HepG2 (cell line): ENCODE results near the gene ZFYVE28. TPM values are rescaled to one million over a fixed set of nuclear protein-coding genes. Genes with fewer than 3 reads are reported as not detected.

Source experiments
- ATAC-seq: fragments of 200-7000 bp; cut with Tn5 transposase; 3 replicates; pipeline ENCODE4 v1.9.1; 2020; ENCODE audit warnings: mild to moderate bottlenecking, moderate library complexity
- BruUV-seq: library from RNA; stranded (reverse); fragments of 400-500 nt; replicated peaks from 2 replicates; lab custom pipeline; 2021; lab: Mats Ljungman, UMichigan
- CTCF ChIA-PET: fragments of 300-600 bp; formaldehyde crosslinking; extraction: SDS; loops from one replicate; lab custom pipeline; 2021; ENCODE audit warnings: low total read pairs, inconsistent platforms, low intra/inter-chr PET ratio; lab: Yijun Ruan, JAX
- POLR2A ChIA-PET: fragments of 350-600 bp; sonication (Branson Sonifier 250); formaldehyde crosslinking; loops from one replicate; lab custom pipeline; 2020; ENCODE audit warnings: antibody characterized with exemption, inconsistent platforms; lab: Yijun Ruan, JAX
- DNase-seq: peaks from one replicate; pipeline ENCODE4 v3.0.0-alpha.2; 2015; ENCODE audit warnings: low spot score
- FAIRE-seq: peaks from 3 replicates; lab custom pipeline; 2011; peaks lifted over from hg19 to GRCh38; lab: Jason Lieb, UNC
- H2AFZ ChIP-seq: one replicate; pipeline ENCODE4 v1.6.1; 2011; ENCODE audit warnings: low read length, inconsistent platforms
- H3K27ac ChIP-seq: fragments of 300-600 bp; 3 replicates; pipeline ENCODE4 v1.8.0; 2011; ENCODE audit warnings: mixed run types, mild to moderate bottlenecking, mixed read lengths, low read length, inconsistent platforms; ENCODE audit not compliant: insufficient read depth; ENCODE audit errors: extremely low read length
- H3K27me3 ChIP-seq, 2 experiments: fragments of 200-600 bp in 1 of 2; 2 replicates in 1 of 2; 3 replicates in 1 of 2; pipeline versions ENCODE4 v1.6.0 to v1.8.0; 2011; ENCODE audit warnings: low read length in 2 of 2, mild to moderate bottlenecking in 2 of 2, moderate library complexity in 2 of 2, inconsistent platforms in 1 of 2; ENCODE audit not compliant: insufficient read depth in 2 of 2, control insufficient read depth in 1 of 2
- H3K36me3 ChIP-seq, 2 experiments: fragments of 200-600 bp in 1 of 2; replicated peaks in 1 of 2; 2 replicates in 1 of 2; 3 replicates in 1 of 2; pipeline versions ENCODE4 v1.5.1 to v1.8.0; 2011; ENCODE audit warnings: low read length in 2 of 2, inconsistent platforms in 1 of 2; ENCODE audit not compliant: insufficient read depth in 2 of 2, control insufficient read depth in 1 of 2
- H3K4me1 ChIP-seq: 2 replicates; pipeline ENCODE4 v1.5.1; 2012; ENCODE audit warnings: low read length, inconsistent platforms; ENCODE audit not compliant: insufficient read depth
- H3K4me2 ChIP-seq: 2 replicates; pipeline ENCODE4 v1.6.0; 2011; ENCODE audit warnings: low read depth, low read length, inconsistent platforms
- H3K4me3 ChIP-seq, 3 experiments: fragments of 200-600 bp in 1 of 3; sonication (generic), shearing (Covaris generic) in 1 of 3; replicated peaks in 1 of 3; 2 replicates each; pipeline ENCODE4 v1.5.1; 2011 to 2016; ENCODE audit warnings: low read length in 3 of 3, inconsistent platforms in 2 of 3, low read depth in 2 of 3, mild to moderate bottlenecking in 2 of 3, control low read depth in 1 of 3, mixed read lengths in 1 of 3; ENCODE audit not compliant: insufficient read depth in 1 of 3
- H3K79me2 ChIP-seq: one replicate; pipeline ENCODE4 v1.6.1; 2011; ENCODE audit warnings: low read length, inconsistent platforms; ENCODE audit not compliant: insufficient read depth
- H3K9ac ChIP-seq: 2 replicates; pipeline ENCODE4 v1.6.0; 2011; ENCODE audit warnings: mild to moderate bottlenecking, low read depth, low read length, inconsistent platforms; ENCODE audit not compliant: insufficient read depth
- H3K9me3 ChIP-seq: 2 replicates; pipeline ENCODE4 v1.5.1; 2012; ENCODE audit warnings: mild to moderate bottlenecking, low read length
- H4K20me1 ChIP-seq: 2 replicates; pipeline ENCODE4 v1.6.0; 2011; ENCODE audit warnings: inconsistent platforms, mild to moderate bottlenecking, low read length, moderate library complexity; ENCODE audit not compliant: insufficient read depth
- ATF7-NPFF ChIP-seq: sonication (generic); formaldehyde crosslinking; IDR thresholded peaks from 2 replicates; pipeline ENCODE4 v1.8.1; 2023; ENCODE audit warnings: mild to moderate bottlenecking, low read depth, missing genetic modification reagents, moderate library complexity
- TOE1 ChIP-seq: sonication (generic); formaldehyde crosslinking; IDR thresholded peaks from 2 replicates; pipeline ENCODE4 v1.4.0; 2020; ENCODE audit warnings: mild to moderate bottlenecking, missing genetic modification reagents
- ZNF17 ChIP-seq: sonication (generic); formaldehyde crosslinking; IDR thresholded peaks from 2 replicates; pipeline ENCODE4 v1.5.0; 2020; ENCODE audit warnings: mild to moderate bottlenecking, missing genetic modification reagents
- ZNF432 ChIP-seq: sonication (generic); formaldehyde crosslinking; IDR thresholded peaks from 2 replicates; pipeline ENCODE4 v1.5.0; 2020; ENCODE audit warnings: missing genetic modification reagents, mild to moderate bottlenecking, borderline replicate concordance
- ZUFSP ChIP-seq: sonication (generic); formaldehyde crosslinking; IDR thresholded peaks from 2 replicates; pipeline ENCODE4 v1.9.0; 2021; ENCODE audit warnings: missing genetic modification reagents, mild to moderate bottlenecking, borderline replicate concordance
- WGBS: methylation state at CpG from one replicate; pipeline ENCODE4 v1.1.6; 2017; ENCODE audit warnings: low lambda C conversion rate; 5-methylcytosine and 5-hydroxymethylcytosine counted together
- in situ Hi-C: cut with HindIII; loops from 2 replicates; pipeline ENCODE4 v1.10.0; 2017; ENCODE audit warnings: low pct_unique_long_range_greater_than_20kb; ENCODE audit not compliant: extremely low pct_ligation_motif_present
- intact Hi-C: fragments of 100-400 bp; cut with micrococcal nuclease; formaldehyde crosslinking; loops from one replicate; pipeline ENCODE4 v1.10.0; 2022; ENCODE audit not compliant: unreplicated experiment
- polyA plus RNA-seq, 8 experiments: library from polyadenylated mRNA; depleted of rRNA in 3 of 8; stranded (reverse) in 7 of 8; unstranded in 1 of 8; fragments of >200 nt; fragmentation: Illumina TruSeq in 4 of 8; extraction: Trizol in 4 of 8; gene quantifications; 2 replicates each; pipeline versions ENCODE4 v1.2.1 to v1.2.3, GENCODE V29; 2011 to 2016; ENCODE audit warnings: low read depth in 4 of 8, missing spikeins in 1 of 8, mixed read lengths in 1 of 8; ENCODE audit not compliant: insufficient read depth in 1 of 8
- total RNA-seq, 5 experiments: library from RNA; depleted of rRNA; stranded (reverse); fragments of >200 nt; fragmentation: Illumina TruSeq; extraction: Trizol; gene quantifications; 2 replicates each; pipeline ENCODE4 v1.2.3, GENCODE V29; 2016; ENCODE audit warnings: low read depth in 1 of 5
- TF ChIP-seq, protein P1 (sequence below): IDR thresholded peaks from 2 replicates; pipeline ENCODE4 v1.6.1; 2012; ENCODE audit warnings: low read depth, low read length, improper control_type of control experiment
- TF ChIP-seq, protein P2 (sequence below): sonication (generic); formaldehyde crosslinking; IDR thresholded peaks from 2 replicates; pipeline ENCODE4 v1.5.1; 2020; ENCODE audit warnings: missing genetic modification reagents, mild to moderate bottlenecking, borderline replicate concordance

The ZFYVE28 gene
- total and polyA plus RNA-seq, 2 of the 13 experiments (the other 11 are each of a cell fraction or from before 2014, with no cell fraction given): 0.12 to 0.22 TPM

DNA sequence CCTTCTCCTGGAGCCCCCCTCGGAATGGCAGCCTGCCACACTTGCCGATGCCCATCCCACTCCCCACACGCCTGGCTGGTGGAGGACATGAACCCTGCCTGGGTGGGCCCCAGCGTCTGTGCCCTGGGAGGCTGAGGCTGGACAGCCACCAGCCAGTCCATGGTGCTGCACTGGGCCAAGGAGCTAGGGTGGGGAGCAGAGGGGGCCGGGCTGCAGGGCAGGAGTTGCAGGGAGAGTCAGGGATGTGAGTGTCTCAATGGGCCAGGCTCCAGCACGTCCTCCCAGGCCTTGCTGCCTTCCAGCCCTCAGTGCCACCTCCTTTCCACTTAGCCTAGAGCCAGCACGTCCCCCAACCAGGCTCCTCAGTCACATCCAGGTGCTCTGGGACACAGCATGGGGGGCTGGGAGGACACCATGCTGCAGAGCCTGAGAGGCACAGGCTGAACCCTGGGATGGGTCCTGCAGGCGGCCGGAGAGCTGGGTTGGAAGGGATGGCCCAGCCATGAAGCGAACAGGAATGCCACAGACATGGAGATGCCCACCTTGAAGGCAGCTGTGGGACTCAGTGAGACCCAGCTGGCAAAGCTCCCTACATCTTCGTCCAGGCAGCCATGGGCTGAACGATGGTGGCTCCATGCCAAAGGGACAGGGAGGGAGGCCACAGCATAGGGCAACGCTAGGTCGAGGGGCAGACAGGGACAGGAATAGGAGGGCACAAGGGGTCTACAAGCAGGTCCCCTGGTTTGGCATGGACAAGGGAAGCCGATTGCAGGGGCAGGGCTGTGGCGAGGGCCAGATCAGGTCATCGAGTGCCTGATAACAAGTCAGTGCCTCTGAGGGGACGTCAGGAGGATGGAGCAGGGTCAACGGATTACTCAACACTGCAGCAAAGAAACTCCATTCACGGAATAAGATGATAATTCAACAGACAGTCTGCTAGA is 126.5 kb downstream of the ZFYVE28 start:
- FAIRE-seq (no peak), ATAC-seq (no peak; the same call in 2 of the 3 replicates), DNase-seq (no peak)
- Histone ChIP-seq H3K4me2 (no peak overlapping the region), H3K36me3 (no peaks in the 10 kb centered on the region), H2AFZ (no peak overlapping the region), H3K9me3 (no peaks in the 10 kb centered on the region), H3K4me1 (0 out of 2 replicates have a peak, but pooled peaks cover 9% of the 10 kb centered on the region), H3K4me3 (no peak overlapping the region), H3K79me2 (no peaks in the 10 kb centered on the region), H4K20me1 (no peaks in the 10 kb centered on the region), H3K9ac (no peak overlapping the region), H3K27me3 (peaks cover 5 to 59% of the 10 kb centered on the region in 2 experiments; a peak in 4 of 5 replicates), H3K27ac (no peak overlapping the region)
- intact Hi-C loops: no loop called here
- POLR2A ChIA-PET: no interaction called here
- in situ Hi-C loops: no loop called here
- CTCF ChIA-PET: no interaction called here
- WGBS: 17% methylated on average over 12 of the region's 20 CpGs
- TF ChIP-seq ZNF432 (CRISPR knock-in tag) (no peak), TOE1 (CRISPR knock-in tag) (no peak)
- no TSS peak for BruUV-seq

GRCh38 chr4:2290974-2291704 is 127.3 kb downstream of the ZFYVE28 start:
- Histone ChIP-seq H4K20me1 (no peaks in the 10 kb centered on the region), H3K36me3 (no peaks in the 10 kb centered on the region), H3K79me2 (no peaks in the 10 kb centered on the region), H3K9ac (no peak overlapping the region), H3K27me3 (peaks cover 4 to 57% of the 10 kb centered on the region in 2 experiments; a peak in 4 of 5 replicates), H3K4me2 (no peak overlapping the region), H3K27ac (no peak overlapping the region), H3K9me3 (no peaks in the 10 kb centered on the region), H3K4me1 (0 out of 2 replicates have a peak, but pooled peaks cover 2% of the 10 kb centered on the region), H2AFZ (no peak overlapping the region), H3K4me3 (no peak overlapping the region)
- in situ Hi-C loops: no loop called here
- no peak for ATAC-seq
- WGBS: 27% methylated on average over 17 of the region's 24 CpGs
- ChIA-PET CTCF (no interaction called here), POLR2A (no interaction called here)
- intact Hi-C loops: no loop called here
- DNase-seq: no peak
- no TSS peak for BruUV-seq
- no peak for FAIRE-seq
- no peak for TF ChIP-seq ATF7-NPFF
- no peak for TF ChIP-seq ZNF17 (CRISPR knock-in tag)
- TF ChIP-seq, protein P1, sequence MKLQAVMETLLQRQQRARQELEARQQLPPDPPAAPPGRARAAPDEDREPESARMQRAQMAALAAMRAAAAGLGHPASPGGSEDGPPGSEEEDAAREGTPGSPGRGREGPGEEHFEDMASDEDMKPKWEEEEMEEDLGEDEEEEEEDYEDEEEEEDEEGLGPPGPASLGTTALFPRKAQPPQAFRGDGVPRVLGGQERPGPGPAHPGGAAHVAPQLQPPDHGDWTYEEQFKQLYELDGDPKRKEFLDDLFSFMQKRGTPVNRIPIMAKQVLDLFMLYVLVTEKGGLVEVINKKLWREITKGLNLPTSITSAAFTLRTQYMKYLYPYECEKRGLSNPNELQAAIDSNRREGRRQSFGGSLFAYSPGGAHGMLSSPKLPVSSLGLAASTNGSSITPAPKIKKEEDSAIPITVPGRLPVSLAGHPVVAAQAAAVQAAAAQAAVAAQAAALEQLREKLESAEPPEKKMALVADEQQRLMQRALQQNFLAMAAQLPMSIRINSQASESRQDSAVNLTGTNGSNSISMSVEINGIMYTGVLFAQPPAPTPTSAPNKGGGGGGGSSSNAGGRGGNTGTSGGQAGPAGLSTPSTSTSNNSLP: no peak
- TF ChIP-seq ZUFSP (CRISPR knock-in tag): no peak
- TF ChIP-seq, protein P2, sequence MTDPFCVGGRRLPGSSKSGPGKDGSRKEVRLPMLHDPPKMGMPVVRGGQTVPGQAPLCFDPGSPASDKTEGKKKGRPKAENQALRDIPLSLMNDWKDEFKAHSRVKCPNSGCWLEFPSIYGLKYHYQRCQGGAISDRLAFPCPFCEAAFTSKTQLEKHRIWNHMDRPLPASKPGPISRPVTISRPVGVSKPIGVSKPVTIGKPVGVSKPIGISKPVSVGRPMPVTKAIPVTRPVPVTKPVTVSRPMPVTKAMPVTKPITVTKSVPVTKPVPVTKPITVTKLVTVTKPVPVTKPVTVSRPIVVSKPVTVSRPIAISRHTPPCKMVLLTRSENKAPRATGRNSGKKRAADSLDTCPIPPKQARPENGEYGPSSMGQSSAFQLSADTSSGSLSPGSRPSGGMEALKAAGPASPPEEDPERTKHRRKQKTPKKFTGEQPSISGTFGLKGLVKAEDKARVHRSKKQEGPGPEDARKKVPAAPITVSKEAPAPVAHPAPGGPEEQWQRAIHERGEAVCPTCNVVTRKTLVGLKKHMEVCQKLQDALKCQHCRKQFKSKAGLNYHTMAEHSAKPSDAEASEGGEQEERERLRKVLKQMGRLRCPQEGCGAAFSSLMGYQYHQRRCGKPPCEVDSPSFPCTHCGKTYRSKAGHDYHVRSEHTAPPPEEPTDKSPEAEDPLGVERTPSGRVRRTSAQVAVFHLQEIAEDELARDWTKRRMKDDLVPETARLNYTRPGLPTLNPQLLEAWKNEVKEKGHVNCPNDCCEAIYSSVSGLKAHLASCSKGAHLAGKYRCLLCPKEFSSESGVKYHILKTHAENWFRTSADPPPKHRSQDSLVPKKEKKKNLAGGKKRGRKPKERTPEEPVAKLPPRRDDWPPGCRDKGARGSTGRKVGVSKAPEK (CRISPR knock-in tag): no peak
